OCI-LY3 (cell line): ENCODE results near the gene EIF2A.

ENCODE experiments used
- CTCF ChIP-seq: fragments of 200-600, 300-600 bp; sonication (generic); IDR thresholded peaks from 2 replicates; pipeline ENCODE4 v1.5.1; 2014; ENCODE audit warnings: antibody characterized with exemption, low read length, low read depth
- EZH2phosphoT487 ChIP-seq: fragments of 200-600 bp; shearing (Covaris generic); IDR thresholded peaks from 2 replicates; pipeline ENCODE4 v1.6.1; 2018; ENCODE audit warnings: antibody characterized with exemption, mixed run types, low read depth

- TF ChIP-seq CTCF: no peak
- no peak for TF ChIP-seq EZH2phosphoT487
Measured at GRCh38 chr3:150582620-150583019, 36.0 kb downstream of the EIF2A start.
